ENCODE measurements around the gene TGIF1. TPM values are rescaled to one million over a fixed set of nuclear protein-coding genes. Genes with fewer than 3 reads are reported as not detected.

Gene TGIF1
- total and polyA plus RNA-seq, 2 donors (not counting 1 experiment from before 2014, with no cell fraction given): 30.4 to 140 TPM

- Mint-ChIP-seq H3K27me3 (no peaks in the 10 kb centered on the region), H3K27ac (no peak overlapping the region), H3K4me1 (peaks cover 47% of the 10 kb centered on the region), H3K9me3 (ENCODE audit: insufficient read depth) (no peaks in the 10 kb centered on the region), H3K4me3 (no peak overlapping the region)
- peaks cover 6 to 23% of the 10 kb centered on the region in 2 experiments for H3K36me3 ChIP-seq (replicated peaks in 1 of 2; ENCODE audit: control extremely low read depth in 1 of 2, control insufficient read depth in 1 of 2, extremely low read depth in 1 of 2, insufficient read depth in 2 of 2, low read length in 1 of 2)
- no peak for ATAC-seq (ENCODE audit: low read depth)
- H3K9ac ChIP-seq (ENCODE audit: low read length): no peak overlapping the region
- peaks cover 29% of the 10 kb centered on the region for H3K79me2 ChIP-seq (ENCODE audit: control insufficient read depth, insufficient read depth, low read length)
- TF ChIP-seq CTCF (IDR thresholded peaks at IDR 0.05) (no peak), EZH2 (IDR thresholded peaks at IDR 0.05; ENCODE audit: borderline replicate concordance, insufficient read depth, low read depth, low read length, poor library complexity, severe bottlenecking) (no peak)
- DNase-seq: no peak
- no peaks in the 10 kb centered on the region for H3K27me3 ChIP-seq (replicated peaks in 1 of 4; ENCODE audit: control extremely low read depth in 1 of 4, control insufficient read depth in 3 of 4, insufficient read depth in 4 of 4, low read length in 3 of 4)
- no peak overlapping the region for H3K4me2 ChIP-seq (replicated peaks; ENCODE audit: low read depth, low read length, poor library complexity, severe bottlenecking)
- no peak overlapping the region for H2AFZ ChIP-seq (ENCODE audit: insufficient read depth, low read depth, low read length, poor library complexity, severe bottlenecking)
- intact Hi-C loops (cut with micrococcal nuclease): loop anchor here (2.0 kb wide), 1 partner anchor 133 kb away; no protein-coding TSS in a partner anchor
- no peak overlapping the region for H3K4me3 ChIP-seq (ENCODE audit: control extremely low read depth in 1 of 5, extremely low read depth in 1 of 5, insufficient read depth in 1 of 5, low read depth in 2 of 5, low read length in 4 of 5)
- peaks cover 8 to 30% of the 10 kb centered on the region in 2 donors for H3K4me1 ChIP-seq (ENCODE audit: control insufficient read depth in 2 of 2, insufficient read depth in 2 of 2, low read length in 2 of 2)
- H3K27ac ChIP-seq (ENCODE audit: low read length in 2 of 2): no peak overlapping the region
- no peaks in the 10 kb centered on the region for H4K20me1 ChIP-seq (ENCODE audit: control insufficient read depth, insufficient read depth, low read length, poor library complexity, severe bottlenecking)
- H3K9me3 ChIP-seq (ENCODE audit: control extremely low read depth in 1 of 3, control insufficient read depth in 2 of 3, insufficient read depth in 1 of 3, low read length in 2 of 3): peaks cover 0 to 2% (median 0%) of the 10 kb centered on the region in 3 donors
- ChIA-PET POLR2A (interaction anchor here (0.6 to 2.3 kb wide), 2 partner anchors 136 to 138 kb away, joined by 5 to 18 read pairs; no protein-coding TSS in a partner anchor), CTCF (interaction anchor here (0.7 to 5.4 kb wide), 23 partner anchors 8 to 210 kb away, joined by 3 to 92 read pairs (median 5); no protein-coding TSS in a partner anchor)
- WGBS (ENCODE audit: insufficient coverage): 100% methylated on average over 7 of the region's 10 CpGs
These were observed 6.1 kb downstream of the TGIF1 start for GRCh38 chr18:3455907-3456685.

- WGBS (ENCODE audit: insufficient coverage): no CpG with 5 or more reads among the region's 1 CpG
- CTCF ChIA-PET: interaction anchor here (0.7 to 4.4 kb wide), 11 partner anchors 8 to 210 kb away, joined by 3 to 23 read pairs (median 5); no protein-coding TSS in a partner anchor
- H3K27me3 Mint-ChIP-seq: no peaks in the 10 kb centered on the region
- no peak for ATAC-seq (ENCODE audit: low read depth)
- H3K4me1 ChIP-seq (ENCODE audit: control insufficient read depth in 2 of 2, insufficient read depth in 2 of 2, low read length in 2 of 2): peaks cover 8 to 24% of the 10 kb centered on the region in 2 donors
- no peak overlapping the region for H3K4me3 Mint-ChIP-seq
- H3K9me3 Mint-ChIP-seq (ENCODE audit: insufficient read depth): no peaks in the 10 kb centered on the region
- H3K27ac ChIP-seq (ENCODE audit: low read length in 2 of 2): no peak overlapping the region
- no peaks in the 10 kb centered on the region for H3K27me3 ChIP-seq (replicated peaks in 1 of 4; ENCODE audit: control extremely low read depth in 1 of 4, control insufficient read depth in 3 of 4, insufficient read depth in 4 of 4, low read length in 3 of 4)
- no peaks in the 10 kb centered on the region for H4K20me1 ChIP-seq (ENCODE audit: control insufficient read depth, insufficient read depth, low read length, poor library complexity, severe bottlenecking)
- H3K4me3 ChIP-seq (ENCODE audit: control extremely low read depth in 1 of 5, extremely low read depth in 1 of 5, insufficient read depth in 1 of 5, low read depth in 2 of 5, low read length in 4 of 5): no peak overlapping the region
- H3K4me2 ChIP-seq (replicated peaks; ENCODE audit: low read depth, low read length, poor library complexity, severe bottlenecking): no peak overlapping the region
- H3K27ac Mint-ChIP-seq: no peak overlapping the region
- peaks cover 6 to 23% of the 10 kb centered on the region in 2 experiments for H3K36me3 ChIP-seq (replicated peaks in 1 of 2; ENCODE audit: control extremely low read depth in 1 of 2, control insufficient read depth in 1 of 2, extremely low read depth in 1 of 2, insufficient read depth in 2 of 2, low read length in 1 of 2)
- no peak overlapping the region for H2AFZ ChIP-seq (ENCODE audit: insufficient read depth, low read depth, low read length, poor library complexity, severe bottlenecking)
- TF ChIP-seq CTCF (IDR thresholded peaks at IDR 0.05) (no peak), EZH2 (IDR thresholded peaks at IDR 0.05; ENCODE audit: borderline replicate concordance, insufficient read depth, low read depth, low read length, poor library complexity, severe bottlenecking) (no peak)
- H3K9me3 ChIP-seq (ENCODE audit: control extremely low read depth in 1 of 3, control insufficient read depth in 2 of 3, insufficient read depth in 1 of 3, low read length in 2 of 3): peaks cover 0 to 6% (median 2%) of the 10 kb centered on the region in 3 donors
- intact Hi-C loops (cut with micrococcal nuclease): no loop called here
- POLR2A ChIA-PET: interaction anchor here (0.6 kb wide), 1 partner anchor 136 kb away, joined by 5 read pairs; no protein-coding TSS in a partner anchor
- H3K4me1 Mint-ChIP-seq: peaks cover 47% of the 10 kb centered on the region
- H3K9ac ChIP-seq (ENCODE audit: low read length): no peak overlapping the region
- peaks cover 23% of the 10 kb centered on the region for H3K79me2 ChIP-seq (ENCODE audit: control insufficient read depth, insufficient read depth, low read length)
- no peak for DNase-seq
These were observed 6.7 kb downstream of the TGIF1 start for GRCh38 chr18:3456686-3457069.
